ENCODE measurements around the gene TUBA3E.

DNA sequence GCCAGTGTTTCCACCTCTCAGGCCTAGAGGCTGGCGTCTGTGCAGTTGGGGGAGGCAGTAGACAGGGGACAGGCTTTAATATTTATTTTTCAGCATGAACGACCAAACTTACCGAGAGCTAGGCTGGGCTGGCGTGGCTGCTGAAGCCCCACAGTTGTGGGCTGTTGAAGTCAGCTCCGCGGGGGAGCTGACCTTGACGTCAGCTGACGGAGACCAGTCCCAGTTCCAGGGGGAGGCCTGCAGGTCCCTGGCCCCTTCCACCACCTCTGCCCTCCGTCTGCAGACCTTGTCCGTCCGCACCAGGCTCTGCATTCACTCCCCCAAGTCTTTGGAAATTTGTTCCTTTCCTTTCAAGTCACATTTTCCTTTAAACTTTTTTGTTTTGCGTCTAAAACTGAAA, 33.4 kb upstream of the TUBA3E start:
- no peak for TF ChIP-seq POLR2A (IDR thresholded peaks at IDR 0.05; ENCODE audit: low read depth, low read length)
- TF ChIP-seq TAF1 (IDR thresholded peaks at IDR 0.05; ENCODE audit: borderline replicate concordance, low read depth, low read length), result no peak
